ENCODE data around the gene NAPG.
"Not testable (repeated sequence)": the region's sequence is repeated elsewhere in the genome, so short reads cannot be mapped to it uniquely, and the experiment has no call there.

DNA sequence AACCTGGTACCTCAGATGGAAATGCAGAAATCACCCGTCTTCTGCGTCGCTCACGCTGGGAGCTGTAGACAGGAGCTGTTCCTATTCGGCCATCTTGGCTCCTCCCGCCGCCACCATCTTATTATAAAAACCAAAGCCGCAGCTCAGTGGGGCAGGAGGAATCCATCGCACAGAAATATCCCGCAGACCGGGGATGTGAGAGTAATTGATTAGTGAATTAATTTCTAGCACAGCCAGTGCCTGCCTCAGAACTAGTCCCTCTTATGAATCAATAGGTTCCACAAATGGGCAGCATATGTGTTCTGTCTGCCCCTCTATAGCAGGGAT, 52.7 kb downstream of the NAPG start:
- TF ChIP-seq, protein P1, sequence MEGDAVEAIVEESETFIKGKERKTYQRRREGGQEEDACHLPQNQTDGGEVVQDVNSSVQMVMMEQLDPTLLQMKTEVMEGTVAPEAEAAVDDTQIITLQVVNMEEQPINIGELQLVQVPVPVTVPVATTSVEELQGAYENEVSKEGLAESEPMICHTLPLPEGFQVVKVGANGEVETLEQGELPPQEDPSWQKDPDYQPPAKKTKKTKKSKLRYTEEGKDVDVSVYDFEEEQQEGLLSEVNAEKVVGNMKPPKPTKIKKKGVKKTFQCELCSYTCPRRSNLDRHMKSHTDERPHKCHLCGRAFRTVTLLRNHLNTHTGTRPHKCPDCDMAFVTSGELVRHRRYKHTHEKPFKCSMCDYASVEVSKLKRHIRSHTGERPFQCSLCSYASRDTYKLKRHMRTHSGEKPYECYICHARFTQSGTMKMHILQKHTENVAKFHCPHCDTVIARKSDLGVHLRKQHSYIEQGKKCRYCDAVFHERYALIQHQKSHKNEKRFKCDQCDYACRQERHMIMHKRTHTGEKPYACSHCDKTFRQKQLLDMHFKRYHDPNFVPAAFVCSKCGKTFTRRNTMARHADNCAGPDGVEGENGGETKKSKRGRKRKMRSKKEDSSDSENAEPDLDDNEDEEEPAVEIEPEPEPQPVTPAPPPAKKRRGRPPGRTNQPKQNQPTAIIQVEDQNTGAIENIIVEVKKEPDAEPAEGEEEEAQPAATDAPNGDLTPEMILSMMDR (IDR thresholded peaks at IDR 0.05 in 2 of 3, conservative IDR thresholded peaks at IDR 0.05 in 1 of 3; ENCODE audit: borderline replicate concordance in 1 of 3, insufficient read depth in 1 of 3, low read depth in 2 of 3, low read length in 2 of 3): not testable (repeated sequence)
- not testable (repeated sequence) for TF ChIP-seq POLR2A (IDR thresholded peaks at IDR 0.05; ENCODE audit: borderline replicate concordance, extremely low read depth, insufficient read depth, insufficient read length); POLR2AphosphoS5 (IDR thresholded peaks at IDR 0.05; ENCODE audit: low read depth, low read length); CBX3 (IDR thresholded peaks at IDR 0.05; ENCODE audit: low read depth)

Data from HCT116 (cell line).